Measurements from ENCODE around the gene HAL.
A peak's percentile ranks its signal among the peaks of the same experiment; 100 is the strongest.
"Not testable (repeated sequence)": the region's sequence is repeated elsewhere in the genome, so short reads cannot be mapped to it uniquely, and the experiment has no call there.

The HAL gene

GRCh38 chr12:95972832-95973456 is 23.2 kb downstream of the HAL start:
- DNase-seq: no peak

- DNase-seq: no peak
Measured at GRCh38 chr12:95970905-95971304, 25.2 kb downstream of the HAL start.

- DNase-seq: not testable (repeated sequence)
Measured at GRCh38 chr12:95969116-95969515, 27.0 kb downstream of the HAL start.

DNA sequence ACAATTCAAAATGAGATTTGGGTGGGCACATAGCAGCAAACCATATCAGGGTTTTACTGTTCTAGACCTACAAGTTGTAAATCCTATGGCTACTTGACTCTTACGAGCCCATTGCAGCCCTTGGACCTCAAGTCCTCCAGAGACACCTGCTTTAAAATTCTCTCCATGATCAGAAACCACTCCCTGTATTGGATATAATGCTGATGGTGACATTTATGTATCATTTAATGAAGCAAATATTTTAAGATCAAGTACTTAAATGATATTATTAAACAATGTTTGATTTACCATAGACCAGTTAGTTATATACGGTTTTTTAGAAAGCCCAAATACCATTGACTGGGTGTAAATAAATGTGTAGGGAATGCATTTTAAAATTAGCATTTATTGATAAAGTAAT is 28.8 kb downstream of the HAL start:
- DNase-seq: no peak

DNA sequence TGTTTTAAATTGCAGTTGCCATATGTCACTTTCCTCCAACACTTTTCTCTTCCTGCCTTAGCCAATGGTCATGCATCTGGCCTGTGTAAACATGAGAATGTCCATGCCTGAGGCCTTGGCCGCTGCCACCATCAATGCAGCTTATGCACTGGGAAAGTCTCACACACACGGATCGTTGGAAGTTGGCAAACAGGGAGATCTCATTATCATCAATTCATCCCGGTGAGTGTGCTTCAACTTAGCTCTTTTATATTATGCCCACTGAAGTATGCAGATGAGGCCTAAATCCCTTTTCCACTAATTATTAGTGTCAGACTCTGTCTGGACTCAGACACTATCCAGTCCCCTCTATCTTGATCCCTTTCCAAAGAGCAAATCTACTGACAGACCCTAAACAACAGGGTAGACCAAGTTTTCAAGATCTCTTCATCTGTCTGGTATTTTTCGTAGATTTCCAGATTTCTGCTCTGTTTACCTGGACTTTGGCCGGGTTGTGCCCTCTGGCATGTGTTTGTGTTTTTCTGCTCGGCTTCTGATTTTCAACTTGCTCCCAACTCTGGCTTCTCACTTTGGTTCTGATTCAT is 29.8 kb downstream of the HAL start:
- no peak for DNase-seq

DNA sequence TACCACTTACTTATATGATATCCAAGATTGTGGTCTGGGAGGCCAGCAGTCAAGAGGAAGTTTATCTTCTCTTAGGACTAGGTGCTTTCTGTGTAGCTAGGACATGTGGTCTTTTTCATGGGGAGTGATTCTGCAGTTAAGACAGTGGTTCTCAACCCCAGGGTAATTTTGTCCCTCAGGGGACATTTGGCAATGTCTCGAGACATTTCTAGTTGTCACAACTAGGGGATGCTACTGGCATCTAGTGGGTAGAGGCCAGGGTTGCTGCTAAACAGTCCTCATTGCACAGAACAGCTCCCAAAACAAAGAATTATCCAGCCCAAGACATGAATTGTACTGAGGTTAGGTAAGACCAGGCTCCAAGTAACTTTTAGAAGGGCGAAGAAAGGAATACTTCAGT is 33.0 kb downstream of the HAL start:
- DNase-seq: no peak

GRCh38 chr12:95962222-95962621 is 33.9 kb downstream of the HAL start:
- peak; percentile 90 for DNase-seq

GRCh38 chr12:95960241-95960640 is 35.9 kb downstream of the HAL start:
- no peak for DNase-seq

- peak; percentile 41 for DNase-seq
Measured at GRCh38 chr12:95959107-95959506, 37.0 kb downstream of the HAL start.

DNA sequence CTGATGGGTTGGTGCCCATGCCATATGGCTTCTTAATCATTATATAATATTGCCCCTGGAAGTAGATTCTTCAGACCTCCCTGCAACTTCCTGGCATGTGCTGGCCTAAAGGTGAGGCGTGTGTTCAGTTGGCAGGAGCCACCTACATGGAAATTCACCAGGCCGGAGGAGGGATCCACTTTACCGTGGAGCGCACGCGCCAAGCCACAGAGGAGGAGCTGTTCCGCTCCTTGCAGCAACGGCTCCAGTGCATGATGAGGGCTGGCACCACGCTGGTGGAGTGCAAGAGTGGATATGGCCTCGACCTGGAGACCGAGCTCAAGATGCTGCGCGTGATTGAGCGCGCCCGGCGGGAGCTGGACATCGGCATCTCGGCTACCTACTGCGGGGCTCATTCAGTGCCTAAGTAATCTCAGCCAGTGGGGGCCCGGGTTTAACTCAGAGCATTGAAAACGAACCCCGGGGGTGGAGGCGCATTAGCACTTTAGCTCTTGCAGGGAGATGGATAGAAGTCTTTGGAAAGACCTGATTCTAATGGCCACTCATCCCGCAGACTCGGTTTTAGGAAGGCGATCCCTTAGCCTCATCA is 39.5 kb downstream of the HAL start:
- DNase-seq: no peak

DNA sequence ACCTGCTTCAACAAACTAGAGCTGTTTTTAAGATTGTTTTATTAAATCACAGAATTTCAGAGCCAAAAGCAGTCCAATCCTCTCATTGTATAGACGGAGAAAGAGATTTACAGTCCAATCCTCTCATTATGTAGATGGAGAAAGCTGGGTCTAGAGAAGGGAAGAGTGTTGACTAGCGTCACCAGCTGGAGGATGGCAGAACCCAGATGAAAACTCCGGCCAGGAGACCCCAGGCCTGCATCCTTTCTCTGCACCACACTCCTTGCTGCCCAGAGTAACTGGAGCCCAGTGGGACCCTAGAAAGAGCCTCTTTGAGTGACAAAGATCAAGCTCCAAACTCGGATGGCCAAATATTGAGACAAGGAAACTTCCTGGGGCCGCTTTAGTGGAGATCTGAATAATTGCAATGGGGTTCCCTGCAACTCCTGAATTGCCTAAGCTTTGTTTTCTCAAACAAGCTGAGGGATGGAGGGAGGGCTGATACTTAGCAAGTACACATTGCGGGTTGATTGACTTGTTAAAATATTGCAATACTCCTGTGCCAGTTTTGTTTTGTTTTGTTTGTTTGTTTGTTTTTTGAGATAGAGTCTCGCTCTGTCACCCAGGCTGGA is 40.5 kb downstream of the HAL start:
- no peak for DNase-seq

- DNase-seq: no peak
Measured at GRCh38 chr12:95953000-95953399, 43.1 kb downstream of the HAL start.

DNA sequence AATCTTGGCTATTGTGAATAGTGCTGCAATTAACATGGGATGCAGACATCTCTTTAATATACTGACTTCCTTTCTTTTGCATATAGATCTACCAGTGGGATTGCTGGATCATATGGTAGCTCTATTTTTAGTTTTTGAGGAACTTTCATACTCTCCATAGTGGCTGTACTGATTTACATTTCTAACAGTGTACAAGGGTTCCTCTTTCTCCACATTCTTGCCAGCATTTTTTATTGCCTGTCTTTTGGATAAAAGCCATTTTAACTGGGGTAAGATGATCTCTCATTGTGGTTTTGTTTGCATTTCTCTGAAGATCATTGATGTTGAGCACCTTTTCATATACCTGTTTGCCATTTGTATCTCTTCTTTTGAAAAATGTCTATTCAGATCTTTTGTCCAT is 44.6 kb downstream of the HAL start:
- DNase-seq: peak; percentile 48

GRCh38 chr12:95949477-95950206 is 46.5 kb downstream of the HAL start:
- no peak for DNase-seq

DNA sequence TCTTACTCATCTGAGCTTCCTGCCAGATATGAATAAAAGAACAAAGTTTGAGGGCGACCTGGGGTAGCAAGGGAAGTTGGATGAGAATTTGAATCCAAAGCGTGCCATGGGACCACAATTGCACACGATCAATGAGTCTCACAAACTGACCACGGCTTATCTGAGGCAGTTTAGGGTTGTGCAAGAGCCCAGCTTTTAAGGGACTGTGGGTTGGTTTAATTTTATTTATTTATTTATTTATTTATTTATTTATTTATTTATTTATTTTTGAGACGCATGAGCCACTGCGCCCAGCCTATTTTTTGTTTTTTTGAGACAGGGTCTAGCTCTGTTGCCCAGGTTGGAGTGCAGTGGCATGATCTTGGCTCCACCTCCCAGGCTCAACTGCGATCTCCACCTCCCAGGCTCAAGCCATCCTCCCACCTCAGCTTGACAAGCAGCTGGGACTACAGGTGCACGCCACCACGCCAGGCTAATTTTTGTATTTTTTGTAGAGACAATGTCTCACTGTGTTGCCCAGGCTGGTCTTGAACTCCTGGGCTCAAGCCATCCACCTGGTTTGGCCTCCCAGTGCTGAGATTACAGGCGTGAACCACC is 51.9 kb downstream of the HAL start:
- DNase-seq: no peak

- DNase-seq: peak; percentile 50
Measured at GRCh38 chr12:95943330-95943842, 52.8 kb downstream of the HAL start, which contains the start of gene AMDHD1. Gene AMDHD1, plus strand, starts transcription at chr12:95943331. Its CDS starts 68 bp downstream, at chr12:95943399.

- peak; percentile 89 for DNase-seq
Measured at GRCh38 chr12:95942524-95943329, 53.4 kb downstream of the HAL start, which contains the start of gene CCDC38. Gene CCDC38, minus strand, starts transcription at chr12:95942614. Its CDS starts 6,105 bp downstream, at chr12:95936509.

DNA sequence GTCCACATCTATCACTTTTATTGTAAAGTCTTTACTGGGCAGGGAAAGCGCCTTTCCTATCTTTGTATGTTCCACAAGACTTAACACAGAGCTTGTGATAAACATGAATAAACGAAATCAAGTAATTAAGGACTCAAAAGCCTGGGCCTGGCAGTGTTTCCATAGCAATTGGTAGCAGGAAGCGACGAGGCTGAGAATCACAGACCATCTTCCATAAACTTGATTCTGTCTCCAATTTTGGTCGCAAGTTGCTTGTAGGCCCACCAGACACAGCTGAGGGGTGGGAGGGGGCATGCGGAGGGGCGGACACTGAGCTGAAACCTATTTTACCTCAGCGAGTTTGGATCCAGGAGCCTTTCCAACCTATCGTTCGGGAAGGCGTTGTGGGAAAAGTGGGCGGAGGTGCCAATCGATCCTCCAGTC is 54.0 kb downstream of the HAL start:
- peak; percentile 54 for DNase-seq

- DNase-seq: no peak
Measured at GRCh38 chr12:95940514-95940913, 55.6 kb downstream of the HAL start.

Measured in NCI-H1105 treated with DMSO at 0.1 percent for 48 hours (cell line).